Fibroblast of the aortic adventitia (primary cell): ENCODE measurements around the gene PARD6B. TPM values are rescaled to one million over a fixed set of nuclear protein-coding genes. Genes with fewer than 3 reads are reported as not detected.
"Not testable (repeated sequence)": the region's sequence is repeated elsewhere in the genome, so short reads cannot be mapped to it uniquely, and the experiment has no call there.

ENCODE experiments used
- DNase-seq: peaks from one replicate; pipeline ENCODE4 v3.0.0-alpha.2; 2010; ENCODE audit warnings: low read depth
- H3K4me3 ChIP-seq: 2 replicates; pipeline ENCODE4 v1.5.1; 2011; ENCODE audit warnings: low read depth, mild to moderate bottlenecking, control low read depth, low read length, moderate library complexity
- CTCF ChIP-seq: IDR thresholded peaks from 2 replicates; pipeline ENCODE4 v1.5.1; 2011; ENCODE audit warnings: mild to moderate bottlenecking, low read length, control low read depth, inconsistent platforms; ENCODE audit not compliant: insufficient read depth
- total RNA-seq: library from RNA; depleted of rRNA; stranded (reverse); fragments of >200 nt; gene quantifications from 2 replicates; pipeline ENCODE4 v1.2.3, GENCODE V29; 2012; ENCODE audit warnings: low replicate concordance

Gene PARD6B
- total RNA-seq, 1 donor: 1.5 TPM

- no peak overlapping the region for H3K4me3 ChIP-seq
- no peak for DNase-seq
- TF ChIP-seq CTCF: no peak
Observed at GRCh38 chr20:50765674-50766073, 34.3 kb downstream of the PARD6B start.

GRCh38 chr20:50766955-50767809 lies 35.8 kb downstream of the PARD6B start:
- peak; percentile 27 for DNase-seq
- not testable (repeated sequence) for H3K4me3 ChIP-seq

GRCh38 chr20:50768991-50769390 lies 37.6 kb downstream of the PARD6B start:
- H3K4me3 ChIP-seq: not testable (repeated sequence)

GRCh38 chr20:50769551-50770085 lies 38.2 kb downstream of the PARD6B start:
- not testable (repeated sequence) for H3K4me3 ChIP-seq, DNase-seq

More at GRCh38 chr20:50768991-50769390, 37.6 kb downstream of the PARD6B start:
- DNase-seq: not testable (repeated sequence)

- H3K4me3 ChIP-seq, DNase-seq: not testable (repeated sequence)
Observed at GRCh38 chr20:50771419-50772080, 40.2 kb downstream of the PARD6B start.

- no peak for DNase-seq
- H3K4me3 ChIP-seq: no peak overlapping the region
- TF ChIP-seq CTCF: no peak
Observed at GRCh38 chr20:50772420-50773185, 41.2 kb downstream of the PARD6B start.

- no peak for DNase-seq
- no peak overlapping the region for H3K4me3 ChIP-seq
- no peak for TF ChIP-seq CTCF
Observed at GRCh38 chr20:50774515-50774914, 43.1 kb downstream of the PARD6B start.

- H3K4me3 ChIP-seq: no peak overlapping the region
- DNase-seq: no peak
- TF ChIP-seq CTCF: no peak
Observed at GRCh38 chr20:50776122-50776817, 44.9 kb downstream of the PARD6B start.
